GM21576 (cell line): ENCODE data around the gene GNA12.

ENCODE experiments used
- ATAC-seq: cut with Tn5 transposase; IDR thresholded peaks from one replicate; pipeline ENCODE4 v1.9.1; 2021; ENCODE audit warnings: mild to moderate bottlenecking, moderate library complexity; ENCODE audit not compliant: unreplicated experiment

Gene GNA12

GRCh38 chr7:2819161-2819953 lies 24.8 kb downstream of the GNA12 start:
- no peak for ATAC-seq

GRCh38 chr7:2818653-2819052 lies 25.5 kb downstream of the GNA12 start:
- no peak for ATAC-seq

- ATAC-seq = no peak
These were observed 26.0 kb downstream of the GNA12 start for GRCh38 chr7:2818121-2818520.

GRCh38 chr7:2817456-2817855 lies 26.7 kb downstream of the GNA12 start:
- ATAC-seq = no peak

GRCh38 chr7:2815875-2816245 lies 28.2 kb downstream of the GNA12 start:
- no peak for ATAC-seq

- no peak for ATAC-seq
These were observed 28.9 kb downstream of the GNA12 start for GRCh38 chr7:2814946-2815874.

GRCh38 chr7:2814186-2814945 lies 29.7 kb downstream of the GNA12 start:
- ATAC-seq = no peak

- ATAC-seq = no peak
These were observed 30.5 kb downstream of the GNA12 start for GRCh38 chr7:2813350-2814185.

- ATAC-seq = no peak
These were observed 31.3 kb downstream of the GNA12 start for GRCh38 chr7:2812831-2813230.

GRCh38 chr7:2812114-2812487 lies 32.0 kb downstream of the GNA12 start:
- ATAC-seq = no peak

GRCh38 chr7:2811476-2812113 lies 32.5 kb downstream of the GNA12 start:
- ATAC-seq = no peak

- ATAC-seq = no peak
These were observed 33.3 kb downstream of the GNA12 start for GRCh38 chr7:2810682-2811415.

- ATAC-seq = no peak
These were observed 34.0 kb downstream of the GNA12 start for GRCh38 chr7:2809903-2810625.

GRCh38 chr7:2808891-2809665 lies 35.0 kb downstream of the GNA12 start:
- no peak for ATAC-seq

- ATAC-seq = no peak
These were observed 36.0 kb downstream of the GNA12 start for GRCh38 chr7:2807845-2808772.

- no peak for ATAC-seq
These were observed 36.7 kb downstream of the GNA12 start for GRCh38 chr7:2807460-2807844.

- no peak for ATAC-seq
These were observed 37.5 kb downstream of the GNA12 start for GRCh38 chr7:2806571-2806970.
